DOHH2 (cell line): ENCODE results near the gene TPX2.

Experiments
- H3F3A ChIP-seq: fragments of 200-600 bp; sonication (generic), shearing (Covaris generic); 2 replicates; pipeline ENCODE4 v1.6.0; 2016; ENCODE audit warnings: antibody characterized with exemption, mild to moderate bottlenecking; ENCODE audit not compliant: control insufficient read depth, insufficient read depth
- H3K27ac ChIP-seq: fragments of 200-600 bp; sonication (generic); 2 replicates; pipeline ENCODE4 v1.5.1; 2014; ENCODE audit warnings: low read depth, mild to moderate bottlenecking, low read length, moderate library complexity
- H3K27me3 ChIP-seq: fragments of 200-600 bp; sonication (generic); 2 replicates; pipeline ENCODE4 v1.6.1; 2014; ENCODE audit warnings: mild to moderate bottlenecking, low read length, mixed read lengths; ENCODE audit not compliant: control insufficient read depth
- H3K36me3 ChIP-seq: fragments of 200-600 bp; sonication (generic); 2 replicates; pipeline ENCODE4 v1.6.1; 2014; ENCODE audit warnings: mild to moderate bottlenecking, low read length, moderate library complexity, mixed read lengths; ENCODE audit not compliant: control insufficient read depth
- H3K4me1 ChIP-seq: fragments of 200-600 bp; sonication (generic); 2 replicates; pipeline ENCODE4 v1.6.1; 2014; ENCODE audit warnings: mild to moderate bottlenecking, low read length, mixed read lengths; ENCODE audit not compliant: control insufficient read depth
- H3K4me2 ChIP-seq: fragments of 200-600 bp; sonication (generic); 2 replicates; pipeline ENCODE4 v1.6.0; 2014; ENCODE audit warnings: mild to moderate bottlenecking, low read length, moderate library complexity
- H3K4me3 ChIP-seq: fragments of 200-600 bp; sonication (generic); 2 replicates; pipeline ENCODE4 v1.5.1; 2014; ENCODE audit warnings: mild to moderate bottlenecking, low read length, mixed read lengths
- H3K79me2 ChIP-seq: fragments of 200-600 bp; sonication (generic); 2 replicates; pipeline ENCODE4 v1.6.1; 2014; ENCODE audit warnings: mild to moderate bottlenecking, low read length, mixed read lengths; ENCODE audit not compliant: control insufficient read depth
- H3K9me2 ChIP-seq: fragments of 200-600 bp; sonication (generic); replicated peaks from 2 replicates; pipeline ENCODE4 v1.6.1; 2014; ENCODE audit warnings: mild to moderate bottlenecking, low read length, mixed read lengths; ENCODE audit not compliant: control insufficient read depth
- H3K9me3 ChIP-seq: fragments of 200-600 bp; sonication (generic); 2 replicates; pipeline ENCODE4 v1.6.1; 2014; ENCODE audit warnings: antibody characterized with exemption, low read length, mixed read lengths; ENCODE audit not compliant: control insufficient read depth, insufficient read depth
- H4K20me1 ChIP-seq: fragments of 200-600 bp; sonication (generic); 2 replicates; pipeline ENCODE4 v1.6.0; 2014; ENCODE audit warnings: low read depth, mild to moderate bottlenecking, antibody characterized with exemption, low read length, moderate library complexity; ENCODE audit not compliant: control insufficient read depth, insufficient read depth
- CTCF ChIP-seq: fragments of 200-600 bp; sonication (generic); IDR thresholded peaks from one replicate; pipeline ENCODE4 v1.5.1; 2014; ENCODE audit warnings: antibody characterized with exemption, mild to moderate bottlenecking, low read depth, low read length; ENCODE audit not compliant: poor library complexity, severe bottlenecking
- EZH2phosphoT487 ChIP-seq: fragments of 200-600 bp; sonication (generic); IDR thresholded peaks from 2 replicates; pipeline ENCODE4 v1.6.1; 2017; ENCODE audit warnings: borderline replicate concordance, mild to moderate bottlenecking, antibody characterized with exemption, low read length, moderate library complexity, mixed read lengths

Gene TPX2

GRCh38 chr20:31764641-31765305 is 25.7 kb downstream of the TPX2 start:
- no peaks in the 10 kb centered on the region; the same call in 1 of the 2 replicates for H4K20me1 ChIP-seq
- H3K36me3 ChIP-seq: peaks cover 80% of the 10 kb centered on the region
- no peaks in the 10 kb centered on the region for H3K9me2 ChIP-seq
- 0 out of 2 replicates have a peak, but pooled peaks cover 3% of the 10 kb centered on the region for H3F3A ChIP-seq
- H3K4me3 ChIP-seq: no peak overlapping the region
- no peaks in the 10 kb centered on the region for H3K9me3 ChIP-seq
- no peaks in the 10 kb centered on the region for H3K4me1 ChIP-seq
- peaks cover 53% of the 10 kb centered on the region for H3K79me2 ChIP-seq
- H3K4me2 ChIP-seq: no peak overlapping the region
- TF ChIP-seq EZH2phosphoT487: no peak
- TF ChIP-seq CTCF: no peak
- no peaks in the 10 kb centered on the region for H3K27me3 ChIP-seq
- no peak overlapping the region for H3K27ac ChIP-seq

GRCh38 chr20:31767805-31768204 is 28.7 kb downstream of the TPX2 start:
- Histone ChIP-seq H4K20me1 (no peaks in the 10 kb centered on the region; the same call in 1 of the 2 replicates), H3K9me2 (no peaks in the 10 kb centered on the region), H3K79me2 (peaks cover 32% of the 10 kb centered on the region), H3K27me3 (no peaks in the 10 kb centered on the region), H3K36me3 (peaks cover 81% of the 10 kb centered on the region), H3K4me1 (no peaks in the 10 kb centered on the region), H3F3A (0 out of 2 replicates have a peak, but pooled peaks cover 3% of the 10 kb centered on the region), H3K4me3 (no peak overlapping the region), H3K9me3 (no peaks in the 10 kb centered on the region), H3K4me2 (no peak overlapping the region), H3K27ac (no peak overlapping the region)
- TF ChIP-seq CTCF (no peak), EZH2phosphoT487 (no peak)

GRCh38 chr20:31769681-31770080 is 30.6 kb downstream of the TPX2 start:
- Histone ChIP-seq H4K20me1 (no peaks in the 10 kb centered on the region), H3F3A (0 out of 2 replicates have a peak, but pooled peaks cover under 1% of the 10 kb centered on the region), H3K27ac (no peak overlapping the region), H3K4me1 (no peaks in the 10 kb centered on the region), H3K4me2 (no peak overlapping the region), H3K4me3 (no peak overlapping the region), H3K36me3 (peaks cover 82% of the 10 kb centered on the region), H3K9me2 (no peaks in the 10 kb centered on the region), H3K27me3 (no peaks in the 10 kb centered on the region), H3K9me3 (no peaks in the 10 kb centered on the region), H3K79me2 (peaks cover 26% of the 10 kb centered on the region)
- TF ChIP-seq CTCF (no peak), EZH2phosphoT487 (no peak)
